ENCODE results near the gene YTHDF1.

Gene YTHDF1

GRCh38 chr20:63182425-63182824 lies 33.5 kb downstream of the YTHDF1 start:
- no peak for DNase-seq

DNA sequence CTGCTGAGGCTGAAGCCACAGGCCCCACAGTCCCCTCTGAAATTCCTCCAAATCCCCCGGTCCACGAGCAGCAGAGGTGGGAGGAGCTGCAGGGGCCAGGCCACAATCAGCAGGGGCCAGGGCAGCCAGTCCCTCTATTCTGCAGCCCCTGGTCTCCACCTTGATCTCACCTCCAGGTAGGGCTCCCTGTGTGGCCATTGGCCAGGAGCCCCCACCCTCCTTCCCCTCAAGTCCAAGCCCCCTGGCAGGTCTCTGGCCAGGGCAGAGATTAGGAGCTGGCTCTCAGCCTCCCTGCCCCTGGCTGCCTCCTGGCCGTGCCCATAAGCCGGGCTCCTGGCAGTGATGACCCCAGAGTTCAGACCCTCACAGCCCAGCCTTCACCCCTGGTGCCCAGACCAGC lies 34.7 kb downstream of the YTHDF1 start:
- no peak for DNase-seq

DNA sequence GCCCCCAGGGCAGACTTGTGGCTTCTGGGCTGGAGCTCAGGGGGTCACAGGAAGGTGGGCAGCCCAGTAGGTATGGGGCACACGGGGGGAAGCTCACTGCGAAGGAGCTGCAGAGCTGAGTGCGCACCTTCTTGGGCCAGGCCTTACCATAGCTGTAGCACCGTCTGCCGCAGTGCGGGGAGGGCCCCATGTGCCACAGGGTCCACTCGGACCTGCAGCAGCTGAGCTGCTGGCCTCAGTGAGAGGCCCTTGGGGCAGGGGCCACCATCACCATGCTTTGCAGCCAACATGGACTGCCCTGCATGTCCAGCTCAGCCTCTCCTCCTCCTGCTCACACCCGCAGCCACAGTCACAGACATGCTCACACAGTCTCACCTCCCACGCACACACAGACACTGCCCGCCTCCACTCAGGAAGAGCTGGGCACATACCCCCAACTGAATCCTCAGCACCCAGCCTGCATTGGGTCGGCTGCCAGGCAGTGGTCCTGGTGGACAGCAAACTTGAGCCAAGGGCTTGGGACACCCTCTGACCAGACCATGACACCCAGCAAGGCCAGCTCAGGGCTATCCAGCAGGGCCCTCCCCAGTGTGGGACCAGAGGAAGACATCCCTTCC lies 35.3 kb downstream of the YTHDF1 start:
- DNase-seq, result no peak

DNA sequence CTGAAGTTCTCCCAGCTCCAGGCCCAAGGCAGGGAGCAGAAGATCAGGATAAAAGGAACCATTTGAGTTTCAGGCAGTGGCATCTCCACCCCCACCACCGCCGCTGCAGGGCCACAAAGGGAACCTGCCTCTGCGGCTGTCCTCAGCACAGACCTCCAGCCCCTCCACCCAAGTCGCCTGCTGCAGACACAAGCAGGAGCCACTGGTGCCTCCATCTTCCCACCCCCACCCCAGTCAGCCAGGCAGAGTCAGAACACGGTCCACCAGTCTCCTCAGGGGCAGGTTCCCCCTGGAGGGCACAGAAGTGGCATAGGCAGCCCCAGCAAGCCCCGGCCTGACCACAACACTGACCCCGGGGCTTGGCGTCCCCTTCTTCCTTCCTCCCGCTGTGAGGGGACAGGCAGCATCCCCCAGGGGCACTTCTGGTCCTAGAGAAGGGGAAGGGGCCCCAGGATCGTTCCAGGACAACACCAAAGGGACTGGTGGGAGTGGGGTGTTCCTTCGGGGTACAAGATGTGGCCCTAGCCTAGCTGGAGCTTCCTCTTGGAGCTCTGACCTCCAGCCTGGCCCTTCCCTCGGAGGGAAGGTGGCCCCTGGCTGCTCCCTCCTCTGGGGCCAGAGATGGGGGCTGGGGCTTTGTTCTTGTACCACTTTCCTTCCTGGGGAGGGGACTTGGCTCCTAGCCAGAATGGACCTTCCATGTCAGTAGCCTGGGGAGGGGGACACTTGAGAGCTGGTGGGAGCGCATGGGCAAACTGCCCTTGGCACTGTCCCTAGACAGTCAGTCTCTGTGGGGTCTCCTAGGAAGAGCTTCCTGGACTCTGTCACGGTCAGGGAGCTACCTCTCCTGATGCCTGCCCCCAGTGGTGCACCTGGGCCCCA lies 36.0 kb downstream of the YTHDF1 start:
- no peak for DNase-seq

DNA sequence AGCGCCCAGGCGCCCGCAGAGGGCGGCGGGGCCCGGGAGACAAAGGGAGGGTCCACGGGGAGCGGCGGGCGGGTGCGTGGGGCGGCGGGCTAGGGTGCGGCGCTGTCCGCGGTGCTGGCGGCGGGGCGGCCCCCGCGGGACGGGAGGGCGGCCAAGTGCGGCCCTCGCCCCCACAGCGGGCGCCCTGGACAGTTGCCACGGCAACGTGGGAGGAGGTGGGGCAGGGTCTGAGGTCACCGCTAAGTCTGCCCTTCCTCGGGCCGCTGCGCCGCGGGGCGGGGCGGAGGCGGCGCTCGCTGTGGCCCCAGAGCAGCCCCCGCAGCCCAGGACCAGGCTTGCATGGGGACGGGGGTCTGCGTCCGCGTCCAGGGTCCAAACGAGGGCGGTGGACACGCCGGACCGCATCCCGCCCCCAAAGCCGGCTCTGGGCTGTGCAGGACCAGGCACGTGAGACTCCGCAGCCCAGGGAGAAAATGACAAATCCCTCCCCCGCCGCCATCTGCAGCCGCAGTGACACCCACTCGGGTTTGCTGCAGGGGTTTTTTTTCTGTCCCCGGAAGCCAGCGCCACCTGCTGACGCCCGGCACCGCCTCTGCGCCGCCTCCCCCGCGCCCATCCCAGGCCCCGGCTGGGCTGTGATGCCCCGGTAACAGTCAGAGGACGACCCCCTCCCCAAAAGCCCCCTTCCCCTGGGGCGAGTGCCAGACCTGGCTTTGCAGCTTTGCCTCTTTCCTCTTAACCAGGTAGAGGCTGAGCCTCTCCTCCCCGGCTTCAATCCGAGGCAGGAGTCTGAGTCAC lies 36.8 kb downstream of the YTHDF1 start:
- DNase-seq, result no peak

GRCh38 chr20:63178446-63178820 lies 37.5 kb downstream of the YTHDF1 start:
- no peak for DNase-seq

GRCh38 chr20:63177785-63178445 lies 38.0 kb downstream of the YTHDF1 start:
- DNase-seq, result no peak

GRCh38 chr20:63177134-63177784 lies 38.7 kb downstream of the YTHDF1 start:
- DNase-seq, result no peak

- no peak for DNase-seq
These were observed 39.4 kb downstream of the YTHDF1 start for GRCh38 chr20:63176427-63177133.

DNA sequence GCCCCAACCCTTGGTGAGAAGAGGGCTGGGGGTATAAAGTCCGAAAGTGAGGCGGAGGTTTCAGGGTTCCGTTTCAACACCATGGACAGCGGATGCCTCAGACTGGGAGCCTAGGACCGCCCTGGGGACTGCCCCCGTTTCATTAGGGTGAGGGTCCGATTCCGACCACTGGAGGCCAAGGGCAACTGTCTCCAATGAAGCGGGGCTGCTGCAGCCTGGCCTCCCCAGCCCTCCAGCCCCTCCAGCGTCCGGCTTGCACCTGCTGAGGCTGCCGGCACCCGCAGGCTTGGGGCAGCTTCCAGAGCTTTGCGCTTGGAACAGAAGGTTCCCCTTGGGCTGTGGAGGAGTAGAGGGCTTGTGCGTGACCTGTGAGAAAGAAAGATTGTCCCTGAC lies 39.9 kb downstream of the YTHDF1 start:
- no peak for DNase-seq

GRCh38 chr20:63175038-63175895 lies 40.7 kb downstream of the YTHDF1 start:
- DNase-seq, result no peak

GRCh38 chr20:63174309-63175037 lies 41.5 kb downstream of the YTHDF1 start:
- DNase-seq, result no peak

GRCh38 chr20:63173552-63174191 lies 42.3 kb downstream of the YTHDF1 start:
- DNase-seq, result no peak

DNA sequence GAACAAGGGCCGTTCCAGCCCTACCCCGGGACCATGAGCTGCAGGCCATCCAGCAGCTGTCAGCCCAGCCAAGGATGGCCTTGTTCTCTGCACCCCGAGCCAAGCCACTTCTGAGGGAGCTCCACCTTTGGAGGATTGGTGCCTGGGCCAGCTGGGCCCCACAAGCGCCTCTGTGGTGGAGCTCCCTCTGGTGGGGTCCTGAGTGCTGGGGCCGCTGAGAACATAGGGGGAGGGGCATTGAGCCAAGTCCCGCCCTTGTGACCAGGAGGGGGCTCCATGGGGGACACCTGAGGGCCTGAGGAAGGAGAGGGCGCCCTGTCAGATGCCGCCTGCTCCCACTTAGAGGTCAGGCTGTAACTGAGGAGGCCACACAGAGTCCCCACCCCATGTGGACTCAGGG lies 43.2 kb downstream of the YTHDF1 start:
- no peak for DNase-seq

DNA sequence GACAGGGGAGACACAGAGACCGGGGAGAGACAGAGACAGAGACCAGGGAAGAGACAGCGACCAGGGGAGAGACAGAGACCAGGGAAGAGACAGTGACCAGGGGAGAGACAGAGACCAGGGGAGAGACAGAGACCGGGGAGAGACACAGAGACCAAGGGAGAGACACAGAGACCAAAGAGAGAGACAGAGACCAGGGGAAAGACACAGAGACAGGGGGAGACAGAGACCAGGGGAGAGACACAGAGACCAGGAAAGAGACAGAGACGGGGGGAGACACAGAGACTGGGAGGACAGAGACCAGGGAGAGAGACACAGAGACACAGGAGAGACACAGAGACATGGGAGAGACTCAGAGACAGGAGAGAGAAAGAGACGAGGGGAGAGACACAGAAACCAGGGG lies 43.9 kb downstream of the YTHDF1 start:
- DNase-seq, result no peak

GRCh38 chr20:63169681-63170080 lies 46.2 kb downstream of the YTHDF1 start:
- no peak for DNase-seq

DNA sequence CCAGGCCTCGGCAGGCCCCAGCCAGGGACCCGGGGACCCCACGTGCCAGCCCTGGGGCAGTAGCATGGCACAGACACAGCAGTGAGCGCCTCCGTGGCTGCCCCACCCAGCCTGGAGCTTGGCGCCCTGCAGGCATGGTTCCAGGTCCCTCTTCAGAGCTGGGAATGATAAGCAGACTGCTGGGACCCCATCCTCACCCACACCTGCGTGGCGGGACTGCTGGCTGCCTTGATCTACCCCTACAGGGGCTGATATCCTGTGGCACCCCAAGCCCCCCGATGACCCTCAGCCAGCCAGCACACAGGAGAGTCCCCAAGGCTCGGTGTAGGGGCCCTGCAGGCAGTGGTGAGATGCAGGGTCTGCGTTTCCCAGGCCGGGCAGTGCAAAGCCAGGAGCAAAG lies 47.1 kb downstream of the YTHDF1 start:
- no peak for DNase-seq

- DNase-seq, result no peak
These were observed 47.9 kb downstream of the YTHDF1 start for GRCh38 chr20:63167918-63168520.
